Upper lobe of right lung (tissue), 1 donor: ENCODE measurements around the gene PLAC8. TPM values are rescaled to one million over a fixed set of nuclear protein-coding genes. Genes with fewer than 3 reads are reported as not detected.
"Not testable (repeated sequence)": the region's sequence is repeated elsewhere in the genome, so short reads cannot be mapped to it uniquely, and the experiment has no call there.

Experiments
- ATAC-seq: fragments of 200-7000 bp; cut with Tn5 transposase; one replicate; pipeline ENCODE4 v1.9.1; 2020; ENCODE audit warnings: mild to moderate bottlenecking, moderate library complexity
- DNase-seq: peaks from one replicate; pipeline ENCODE4 v3.0.0-alpha.2; 2020
- H3K27ac ChIP-seq: fragments of 200-600 bp; one replicate; pipeline ENCODE4 v1.8.0; 2022
- H3K27me3 ChIP-seq: fragments of 200-600 bp; one replicate; pipeline ENCODE4 v1.8.0; 2022; ENCODE audit warnings: mild to moderate bottlenecking
- H3K36me3 ChIP-seq: fragments of 200-600 bp; one replicate; pipeline ENCODE4 v1.8.0; 2022
- H3K4me1 ChIP-seq: fragments of 200-600 bp; one replicate; pipeline ENCODE4 v1.8.0; 2022
- H3K4me3 ChIP-seq: fragments of 200-600 bp; one replicate; pipeline ENCODE4 v1.8.0; 2022; ENCODE audit warnings: mild to moderate bottlenecking
- H3K9me3 ChIP-seq: fragments of 200-600 bp; one replicate; pipeline ENCODE4 v1.8.0; 2022
- CTCF ChIP-seq: fragments of 200-600 bp; IDR thresholded peaks from one replicate; pipeline ENCODE4 v1.8.0; 2022; ENCODE audit warnings: antibody characterized with exemption
- intact Hi-C: fragments of 100-400 bp; cut with DNase I; formaldehyde crosslinking; loops from one replicate; pipeline ENCODE4 v1.11.0; 2022
- total RNA-seq: library from RNA; stranded (reverse); fragmentation: NEBNext Ultra II Directional; extraction: Animal tissue kit (Norgen Biotek cat#: 25700); gene quantifications from one replicate; pipeline ENCODE4 v1.2.1, GENCODE V29; 2021
- donor health status: DM: no; HTN: yes; CAD: no; lungs with severe emphysema.

The PLAC8 gene
- total RNA-seq, 1 donor from 2014 or later = 81.7 TPM

- no peaks in the 10 kb centered on the region for H3K9me3 ChIP-seq
- no peaks in the 10 kb centered on the region for H3K36me3 ChIP-seq
- intact Hi-C loops = no loop called here
- H3K4me1 ChIP-seq = no peaks in the 10 kb centered on the region
- no peak for ATAC-seq
- no peaks in the 10 kb centered on the region for H3K27me3 ChIP-seq
- no peak overlapping the region for H3K27ac ChIP-seq
- no peak overlapping the region for H3K4me3 ChIP-seq
- no peak for TF ChIP-seq CTCF
- DNase-seq = no peak
Observed at GRCh38 chr4:83089410-83090157, 24.9 kb downstream of the PLAC8 start.

- intact Hi-C loops, H3K27me3 ChIP-seq, DNase-seq, ATAC-seq, H3K4me1 ChIP-seq, H3K4me3 ChIP-seq, H3K36me3 ChIP-seq, H3K27ac ChIP-seq, H3K9me3 ChIP-seq: not testable (repeated sequence)
Observed at GRCh38 chr4:83084956-83085355, 29.6 kb downstream of the PLAC8 start.

GRCh38 chr4:83083925-83084475, 30.5 kb downstream of the PLAC8 start:
- intact Hi-C loops = no loop called here
- ATAC-seq = peak; percentile 90
- no peak for DNase-seq
- H3K4me1 ChIP-seq = no peaks in the 10 kb centered on the region
- no peaks in the 10 kb centered on the region for H3K27me3 ChIP-seq
- no peaks in the 10 kb centered on the region for H3K36me3 ChIP-seq
- no peak overlapping the region for H3K4me3 ChIP-seq
- TF ChIP-seq CTCF = no peak
- H3K27ac ChIP-seq = peak overlapping the region; percentile 42
- no peaks in the 10 kb centered on the region for H3K9me3 ChIP-seq

GRCh38 chr4:83082777-83083176, 31.8 kb downstream of the PLAC8 start:
- Histone ChIP-seq H3K9me3 (no peaks in the 10 kb centered on the region), H3K4me1 (no peaks in the 10 kb centered on the region), H3K4me3 (no peak overlapping the region), H3K27ac (no peak overlapping the region), H3K36me3 (no peaks in the 10 kb centered on the region), H3K27me3 (no peaks in the 10 kb centered on the region)
- no peak for DNase-seq
- no peak for TF ChIP-seq CTCF
- peak; percentile 48 for ATAC-seq
- intact Hi-C loops = no loop called here

GRCh38 chr4:83080561-83080960, 34.0 kb downstream of the PLAC8 start:
- Histone ChIP-seq H3K36me3 (peaks cover 12% of the 10 kb centered on the region), H3K4me3 (no peak overlapping the region), H3K4me1 (no peaks in the 10 kb centered on the region), H3K27me3 (no peaks in the 10 kb centered on the region), H3K27ac (no peak overlapping the region), H3K9me3 (no peaks in the 10 kb centered on the region)
- ATAC-seq (no peak), DNase-seq (no peak)
- intact Hi-C loops = no loop called here
- no peak for TF ChIP-seq CTCF

- DNase-seq (no peak), ATAC-seq (no peak)
- no peak for TF ChIP-seq CTCF
- no peak overlapping the region for H3K4me3 ChIP-seq
- peaks cover 46% of the 10 kb centered on the region for H3K36me3 ChIP-seq
- H3K4me1 ChIP-seq = peaks cover 4% of the 10 kb centered on the region
- intact Hi-C loops = loop anchor here (10.0 kb wide), 1 partner anchor 189 kb away; no protein-coding TSS in a partner anchor
- H3K27me3 ChIP-seq = no peaks in the 10 kb centered on the region
- H3K9me3 ChIP-seq = no peaks in the 10 kb centered on the region
- no peak overlapping the region for H3K27ac ChIP-seq
Observed at GRCh38 chr4:83075311-83076095, 39.0 kb downstream of the PLAC8 start.

- not testable (repeated sequence) for H3K9me3 ChIP-seq, H3K27me3 ChIP-seq, ATAC-seq, H3K27ac ChIP-seq, H3K4me1 ChIP-seq, H3K4me3 ChIP-seq, DNase-seq
- peaks cover 53% of the 10 kb centered on the region for H3K36me3 ChIP-seq
- intact Hi-C loops = loop anchor here (10.0 kb wide), 1 partner anchor 190 kb away; no protein-coding TSS in a partner anchor
Observed at GRCh38 chr4:83074783-83075182, 39.7 kb downstream of the PLAC8 start.
